ENCODE measurements around the gene ITPR2. TPM values are rescaled to one million over a fixed set of nuclear protein-coding genes. Genes with fewer than 3 reads are reported as not detected.

Gene ITPR2
- total and polyA plus RNA-seq, 2 of the 8 experiments (the other 6 are each of a cell fraction or from before 2014, with no cell fraction given), result 4.1 to 48.3 TPM

- TF ChIP-seq POLR2A (IDR thresholded peaks at IDR 0.05; ENCODE audit: control extremely low read depth in 1 of 2, low read depth in 2 of 2, low read length in 2 of 2), result no peak
- TF ChIP-seq, protein P1, sequence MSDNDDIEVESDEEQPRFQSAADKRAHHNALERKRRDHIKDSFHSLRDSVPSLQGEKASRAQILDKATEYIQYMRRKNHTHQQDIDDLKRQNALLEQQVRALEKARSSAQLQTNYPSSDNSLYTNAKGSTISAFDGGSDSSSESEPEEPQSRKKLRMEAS (IDR thresholded peaks at IDR 0.05), result no peak
These were observed 538.0 kb downstream of the ITPR2 start (continued) for GRCh38 chr12:26295001-26295400.
